Liver (tissue), 9 donors: ENCODE measurements around the gene LRIT1. TPM values are rescaled to one million over a fixed set of nuclear protein-coding genes. Genes with fewer than 3 reads are reported as not detected.

Source experiments
- DNase-seq: peaks from one replicate; pipeline ENCODE4 v3.0.0-alpha.2; 2017; ENCODE audit warnings: low spot score
- H3K27ac ChIP-seq, 2 donors: one replicate each; pipeline ENCODE4 v1.7.0; 2013; ENCODE audit warnings: inconsistent platforms in 2 of 2, low read length in 2 of 2, control low read depth in 1 of 2, low read depth in 1 of 2, mild to moderate bottlenecking in 1 of 2
- H3K27me3 ChIP-seq, 4 donors: one replicate each; pipeline versions ENCODE4 v1.6.1 to v1.7.0; 2013; ENCODE audit warnings: low read length in 3 of 4, inconsistent platforms in 1 of 4, mild to moderate bottlenecking in 1 of 4, moderate library complexity in 1 of 4; ENCODE audit not compliant: control insufficient read depth in 4 of 4, insufficient read depth in 4 of 4
- H3K36me3 ChIP-seq, 4 donors: one replicate each; pipeline versions ENCODE4 v1.6.1 to v1.7.0; 2013; ENCODE audit warnings: low read length in 3 of 4, mild to moderate bottlenecking in 3 of 4, low read depth in 1 of 4, moderate library complexity in 1 of 4; ENCODE audit not compliant: control insufficient read depth in 4 of 4, insufficient read depth in 3 of 4
- H3K4me1 ChIP-seq, 4 donors: one replicate each; pipeline versions ENCODE4 v1.6.1 to v1.7.0; 2013; ENCODE audit warnings: low read length in 3 of 4, mild to moderate bottlenecking in 3 of 4, moderate library complexity in 1 of 4; ENCODE audit not compliant: control insufficient read depth in 4 of 4, insufficient read depth in 4 of 4
- H3K4me3 ChIP-seq, 3 donors: one replicate each; pipeline versions ENCODE4 v1.6.1 to v1.7.0; 2013; ENCODE audit warnings: low read length in 3 of 3, control low read depth in 1 of 3, low read depth in 1 of 3, mild to moderate bottlenecking in 1 of 3
- H3K9ac ChIP-seq, 2 donors: one replicate each; pipeline ENCODE4 v1.7.0; 2013; ENCODE audit warnings: low read length in 2 of 2, mild to moderate bottlenecking in 2 of 2, moderate library complexity in 2 of 2, control low read depth in 1 of 2, low read depth in 1 of 2
- H3K9me3 ChIP-seq, 4 donors: one replicate each; pipeline versions ENCODE4 v1.6.1 to v1.7.0; 2013; ENCODE audit warnings: low read length in 3 of 4; ENCODE audit not compliant: control insufficient read depth in 4 of 4
- ATF3 ChIP-seq: IDR thresholded peaks from 2 replicates; pipeline ENCODE4 v1.6.1; 2016; ENCODE audit warnings: antibody characterized with exemption
- CTCF ChIP-seq: fragments of 150-350 bp; IDR thresholded peaks from 2 replicates; pipeline ENCODE4 v1.5.1; 2017; ENCODE audit warnings: improper control_type of control experiment, low read depth, low read length; ENCODE audit not compliant: missing input control
- EGR1 ChIP-seq, 2 donors: IDR thresholded peaks; 2 replicates each; pipeline ENCODE4 v1.6.1; 2016 to 2018; ENCODE audit warnings: antibody characterized with exemption in 2 of 2, low read depth in 2 of 2
- FOXA1 ChIP-seq: IDR thresholded peaks from 2 replicates; pipeline ENCODE4 v1.6.1; 2016; ENCODE audit warnings: antibody characterized with exemption
- FOXA2 ChIP-seq: IDR thresholded peaks from 2 replicates; pipeline ENCODE4 v1.6.1; 2016; ENCODE audit warnings: antibody characterized with exemption
- GABPA ChIP-seq, 2 donors: IDR thresholded peaks in 1 of 2; conservative IDR thresholded peaks in 1 of 2; 2 replicates each; pipeline ENCODE4 v1.6.1; 2016; ENCODE audit warnings: antibody characterized with exemption in 2 of 2, mild to moderate bottlenecking in 1 of 2, moderate library complexity in 1 of 2
- HNF4A ChIP-seq, 2 donors: conservative IDR thresholded peaks; 2 replicates each; pipeline ENCODE4 v1.6.1; 2016; ENCODE audit warnings: antibody characterized with exemption in 2 of 2, mild to moderate bottlenecking in 2 of 2
- HNF4G ChIP-seq: IDR thresholded peaks from 2 replicates; pipeline ENCODE4 v1.6.1; 2016; ENCODE audit warnings: antibody characterized with exemption
- JUND ChIP-seq, 2 donors: IDR thresholded peaks; 2 replicates each; pipeline ENCODE4 v1.6.1; 2016; ENCODE audit warnings: antibody characterized with exemption in 2 of 2
- MAX ChIP-seq: IDR thresholded peaks from 2 replicates; pipeline ENCODE4 v1.6.1; 2016; ENCODE audit warnings: antibody characterized with exemption
- NR2F2 ChIP-seq: IDR thresholded peaks from 2 replicates; pipeline ENCODE4 v1.6.1; 2016; ENCODE audit warnings: antibody characterized with exemption
- RAD21 ChIP-seq, 2 donors: IDR thresholded peaks; 2 replicates each; pipeline ENCODE4 v1.6.1; 2016; ENCODE audit warnings: antibody characterized with exemption in 2 of 2, mild to moderate bottlenecking in 2 of 2
- REST ChIP-seq: IDR thresholded peaks from 2 replicates; pipeline ENCODE4 v1.6.1; 2016; ENCODE audit warnings: antibody characterized with exemption, mild to moderate bottlenecking
- SP1 ChIP-seq: IDR thresholded peaks from 2 replicates; pipeline ENCODE4 v1.6.1; 2018; ENCODE audit warnings: antibody characterized with exemption, mild to moderate bottlenecking
- TAF1 ChIP-seq: conservative IDR thresholded peaks from 2 replicates; pipeline ENCODE4 v1.6.1; 2016; ENCODE audit warnings: antibody characterized with exemption, mild to moderate bottlenecking
- YY1 ChIP-seq: IDR thresholded peaks from 2 replicates; pipeline ENCODE4 v1.6.1; 2016; ENCODE audit warnings: antibody characterized with exemption, mild to moderate bottlenecking
- WGBS: extraction: QIAGEN DNeasy Blood & Tissue Kit; methylation state at CpG from one replicate; pipeline ENCODE4 v1.1.7; 2013; 5-methylcytosine and 5-hydroxymethylcytosine counted together
- polyA plus RNA-seq, 2 donors: library from polyadenylated mRNA; stranded (reverse) in 1 of 2; unstranded in 1 of 2; fragments of 200-250 nt in 1 of 2; fragments of >200 nt in 1 of 2; fragmentation: Nextera tagmentation in 1 of 2; extraction: Ambion mirVana in 1 of 2; gene quantifications; one replicate each; pipeline versions ENCODE4 v1.2.1 to v1.2.3, GENCODE V29; 2013 to 2015
- total RNA-seq, 2 donors: library from RNA; depleted of rRNA; stranded (reverse); fragments of >200 nt; gene quantifications; one replicate each; pipeline ENCODE4 v1.2.3, GENCODE V29; 2014
- donor health status: healthy.
- donor health status: healthy.
- donor health status: healthy.
- donor health status: healthy.
- donor health status: healthy.

LRIT1 gene
- total and polyA plus RNA-seq, 4 donors: not detected

GRCh38 chr10:84200537-84201243 is 40.7 kb downstream of the LRIT1 start (continued):
- no peak for TF ChIP-seq FOXA2
- no peak for TF ChIP-seq CTCF
- no peak for TF ChIP-seq RAD21 (IDR thresholded peaks at IDR 0.05)
- no peak for TF ChIP-seq NR2F2
- no peak for TF ChIP-seq HNF4A (conservative IDR thresholded peaks at IDR 0.05)

- Histone ChIP-seq H3K4me1 (peaks cover 4 to 13% (median 7%) of the 10 kb centered on the region in 4 donors), H3K9me3 (no peaks in the 10 kb centered on the region), H3K27ac (no peak overlapping the region), H3K4me3 (no peak overlapping the region), H3K9ac (no peak overlapping the region), H3K27me3 (peaks cover 0 to 11% (median 7%) of the 10 kb centered on the region in 4 donors), H3K36me3 (no peaks in the 10 kb centered on the region)
- no peak for DNase-seq
- TF ChIP-seq MAX (no peak), REST (no peak), FOXA2 (no peak), FOXA1 (no peak), HNF4G (no peak), CTCF (no peak), EGR1 (IDR thresholded peaks at IDR 0.05; ENCODE audit: low read depth in 2 of 2) (no peak), TAF1 (no peak), ATF3 (no peak), HNF4A (conservative IDR thresholded peaks at IDR 0.05) (no peak), JUND (IDR thresholded peaks at IDR 0.05) (no peak), GABPA (IDR thresholded peaks at IDR 0.05 in 1 of 2, conservative IDR thresholded peaks at IDR 0.05 in 1 of 2) (no peak), SP1 (no peak), NR2F2 (no peak), YY1 (no peak), RAD21 (IDR thresholded peaks at IDR 0.05) (no peak)
- WGBS: 75% methylated on average over 7 of the region's 7 CpGs
Measured at GRCh38 chr10:84198206-84198915, 43.0 kb downstream of the LRIT1 start.
